T-cell (primary cell): Measurements from ENCODE around the gene KLHDC2. TPM values are rescaled to one million over a fixed set of nuclear protein-coding genes. Genes with fewer than 3 reads are reported as not detected.
"Not testable (repeated sequence)": the region's sequence is repeated elsewhere in the genome, so short reads cannot be mapped to it uniquely, and the experiment has no call there.

ENCODE experiments used
- ATAC-seq, 4 experiments: fragments of 200-7000 bp in 3 of 4; fragments of 150-1000 bp in 1 of 4; cut with Tn5 transposase; replicated peaks in 1 of 4; 1 replicate in 3 of 4; 2 replicates in 1 of 4; pipeline ENCODE4 v1.10.0; 2021; ENCODE audit warnings: moderate library complexity in 3 of 4, mild to moderate bottlenecking in 2 of 4, moderate number of reproducible peaks in 1 of 4
- CTCF ChIA-PET, 2 donors: fragments of 300-600 bp; sonication (Branson Sonifier 250); formaldehyde crosslinking; loops; one replicate each; lab custom pipeline; 2022; ENCODE audit warnings: antibody characterized with exemption in 2 of 2; lab: Charles Lee
- POLR2A ChIA-PET, 2 donors: fragments of 300-600 bp; sonication (Branson Sonifier 250); formaldehyde crosslinking; loops; one replicate each; lab custom pipeline; 2022; ENCODE audit warnings: antibody characterized with exemption in 2 of 2; lab: Charles Lee
- DNase-seq, 35 experiments: peaks; one replicate each; pipeline versions ENCODE4 v3.0.0 to v3.0.0-alpha.2; 2013 to 2023
- H3K27ac ChIP-seq: one replicate; pipeline ENCODE4 v1.5.1; 2013; ENCODE audit warnings: low read length
- H3K27me3 ChIP-seq, 2 experiments: replicated peaks in 1 of 2; 1 replicate in 1 of 2; 2 replicates in 1 of 2; pipeline versions ENCODE4 v1.6.1 to v1.7.0; 2013; ENCODE audit warnings: low read length in 1 of 2, mixed read lengths in 1 of 2; ENCODE audit not compliant: control insufficient read depth in 2 of 2, insufficient read depth in 2 of 2; ENCODE audit errors: extremely low read depth in 1 of 2
- H3K36me3 ChIP-seq, 2 donors: 1 replicate in 1 of 2; 2 replicates in 1 of 2; pipeline versions ENCODE4 v1.6.1 to v1.7.0; 2013; ENCODE audit warnings: low read length in 1 of 2; ENCODE audit not compliant: control insufficient read depth in 2 of 2, insufficient read depth in 1 of 2; ENCODE audit errors: extremely low read depth in 1 of 2
- H3K4me1 ChIP-seq, 2 experiments: 1 replicate in 1 of 2; 2 replicates in 1 of 2; pipeline versions ENCODE4 v1.6.1 to v1.7.0; 2013; ENCODE audit warnings: low read length in 2 of 2, mixed read lengths in 1 of 2; ENCODE audit not compliant: insufficient read depth in 2 of 2, control insufficient read depth in 1 of 2; ENCODE audit errors: extremely low read depth in 1 of 2
- H3K4me3 ChIP-seq, 2 donors: 1 replicate in 1 of 2; 2 replicates in 1 of 2; pipeline versions ENCODE4 v1.5.1 to v1.7.0; 2013; ENCODE audit warnings: mild to moderate bottlenecking in 2 of 2, low read length in 1 of 2, moderate library complexity in 1 of 2; ENCODE audit not compliant: control insufficient read depth in 1 of 2; ENCODE audit errors: extremely low read depth in 1 of 2
- H3K9me3 ChIP-seq: 2 replicates; pipeline ENCODE4 v1.7.0; 2013
- H3K27ac Mint-ChIP-seq, 2 donors: one replicate each; pipeline ENCODE4 v1.8.0; 2020 to 2021; ENCODE audit warnings: mild to moderate bottlenecking in 2 of 2, mixed read lengths in 2 of 2
- H3K27me3 Mint-ChIP-seq, 2 donors: one replicate each; pipeline ENCODE4 v1.8.0; 2021 to 2022; ENCODE audit warnings: mixed read lengths in 2 of 2
- H3K36me3 Mint-ChIP-seq: one replicate; pipeline ENCODE4 v1.8.0; 2021; ENCODE audit warnings: mixed read lengths
- H3K4me1 Mint-ChIP-seq, 3 donors: one replicate each; pipeline ENCODE4 v1.8.0; 2020 to 2022; ENCODE audit warnings: mixed read lengths in 3 of 3, mild to moderate bottlenecking in 1 of 3
- H3K4me3 Mint-ChIP-seq, 3 donors: one replicate each; pipeline ENCODE4 v1.8.0; 2020 to 2022; ENCODE audit warnings: mild to moderate bottlenecking in 3 of 3, mixed read lengths in 3 of 3, moderate library complexity in 3 of 3
- H3K9me3 Mint-ChIP-seq, 3 donors: one replicate each; pipeline ENCODE4 v1.8.0; 2020 to 2022; ENCODE audit warnings: mixed read lengths in 3 of 3
- WGBS: methylation state at CpG from one replicate; pipeline ENCODE4 v1.1.5; 2013; ENCODE audit warnings: missing lambda C conversion rate; ENCODE audit not compliant: insufficient coverage; 5-methylcytosine and 5-hydroxymethylcytosine counted together
- total RNA-seq, 35 experiments: library from RNA in 6 of 35; stranded (reverse) in 6 of 35; fragments of 120-200 nt in 1 of 35; gene quantifications; one replicate each; pipeline versions ENCODE4 v1.2.1 to v1.2.4 and lab custom pipeline; 2013 to 2026

KLHDC2 gene
- total RNA-seq, 5 donors from 2014 or later (not counting 1 experiment from before 2014, with no cell fraction given) = 69.0 to 115 (median 69.2) TPM

DNA sequence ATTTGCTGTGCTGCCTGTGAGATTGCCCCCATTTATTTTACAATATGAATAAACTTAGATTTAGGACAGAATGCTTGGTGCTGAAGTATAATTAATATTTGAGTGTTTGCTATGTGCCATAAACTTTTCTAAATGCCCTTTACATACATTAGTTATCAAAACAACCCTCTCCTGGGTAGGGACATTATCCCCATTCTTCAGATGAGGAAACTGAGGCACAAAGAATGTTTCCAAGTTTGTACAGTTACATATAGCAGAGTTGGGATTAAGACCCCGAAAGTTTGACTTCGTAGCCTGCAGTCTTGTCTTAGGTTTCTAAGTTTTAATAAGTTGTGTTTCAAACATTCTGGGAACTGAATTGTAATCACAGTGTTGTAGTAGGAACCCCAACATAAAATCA is 18.4 kb downstream of the KLHDC2 start:
- DNase-seq (no peak), ATAC-seq (no peak)
- no peaks in the 10 kb centered on the region for H3K4me1 ChIP-seq
- H3K9me3 Mint-ChIP-seq = no peaks in the 10 kb centered on the region
- no peaks in the 10 kb centered on the region for H3K9me3 ChIP-seq
- H3K27me3 ChIP-seq = no peaks in the 10 kb centered on the region
- no peak overlapping the region for H3K27ac Mint-ChIP-seq
- WGBS = no CpG with 5 or more reads among the region's 2 CpGs
- H3K27me3 Mint-ChIP-seq = no peaks in the 10 kb centered on the region
- H3K4me3 Mint-ChIP-seq = no peak overlapping the region
- no peak overlapping the region for H3K27ac ChIP-seq
- H3K4me1 Mint-ChIP-seq = peaks cover 0 to 6% (median 2%) of the 10 kb centered on the region in 3 donors
- H3K36me3 ChIP-seq = peaks cover 26 to 85% of the 10 kb centered on the region in 2 donors
- CTCF ChIA-PET = no interaction called here
- H3K4me3 ChIP-seq = no peak overlapping the region
- POLR2A ChIA-PET = no interaction called here
- H3K36me3 Mint-ChIP-seq = peaks cover 52% of the 10 kb centered on the region

DNA sequence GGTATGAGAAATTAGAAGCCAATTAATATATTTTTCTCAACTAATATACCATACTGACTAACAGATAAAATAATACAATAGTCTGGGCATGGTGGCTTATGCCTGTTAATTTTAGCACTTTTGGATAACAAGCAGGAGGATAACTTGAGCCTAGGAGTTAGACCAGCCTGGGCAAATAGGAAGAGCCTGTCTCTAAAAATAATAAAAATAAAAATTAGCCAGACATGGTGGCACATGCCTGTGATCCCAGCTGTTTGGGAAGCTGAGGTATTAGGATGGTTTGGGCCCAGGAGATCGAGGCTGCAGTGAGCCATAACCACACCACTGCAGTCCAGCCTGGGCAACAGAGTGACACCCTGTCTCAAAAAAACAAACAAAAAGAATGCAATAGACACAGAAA is 24.7 kb downstream of the KLHDC2 start:
- peaks cover 43% of the 10 kb centered on the region for H3K36me3 Mint-ChIP-seq
- ChIA-PET POLR2A (no interaction called here), CTCF (interaction anchor here (0.7 kb wide), 2 partner anchors 8 to 194 kb away, joined by 3 to 4 read pairs; no protein-coding TSS in a partner anchor)
- ATAC-seq (no peak), DNase-seq (no peak)
- no peak overlapping the region for H3K27ac Mint-ChIP-seq
- no CpG with 5 or more reads among the region's 1 CpG for WGBS
- Histone ChIP-seq H3K27ac (no peak overlapping the region), H3K27me3 (no peaks in the 10 kb centered on the region), H3K4me1 (no peaks in the 10 kb centered on the region), H3K9me3 (no peaks in the 10 kb centered on the region), H3K36me3 (peaks cover 12 to 76% of the 10 kb centered on the region in 2 donors), H3K4me3 (no peak overlapping the region)
- no peak overlapping the region for H3K4me3 Mint-ChIP-seq
- no peaks in the 10 kb centered on the region for H3K9me3 Mint-ChIP-seq
- no peaks in the 10 kb centered on the region for H3K4me1 Mint-ChIP-seq
- H3K27me3 Mint-ChIP-seq = no peaks in the 10 kb centered on the region

GRCh38 chr14:49796025-49796424 is 28.1 kb downstream of the KLHDC2 start:
- Mint-ChIP-seq H3K4me3 (no peak overlapping the region), H3K27me3 (no peaks in the 10 kb centered on the region), H3K4me1 (no peaks in the 10 kb centered on the region), H3K9me3 (no peaks in the 10 kb centered on the region), H3K27ac (peak overlapping the region; percentile 8 to 47), H3K36me3 (peaks cover 47% of the 10 kb centered on the region)
- WGBS = no CpG with 5 or more reads among the region's 2 CpGs
- CTCF ChIA-PET = interaction anchor here (0.9 to 1.2 kb wide), 2 partner anchors 14 to 27 kb away, joined by 3 to 4 read pairs; no protein-coding TSS in a partner anchor
- H3K27me3 ChIP-seq = no peaks in the 10 kb centered on the region
- H3K4me3 ChIP-seq = no peak overlapping the region
- H3K36me3 ChIP-seq = peaks cover 10 to 81% of the 10 kb centered on the region in 2 donors
- H3K9me3 ChIP-seq = no peaks in the 10 kb centered on the region
- no peak for ATAC-seq
- no peak for DNase-seq
- H3K4me1 ChIP-seq = no peaks in the 10 kb centered on the region
- POLR2A ChIA-PET = interaction anchor here (0.6 kb wide), 2 partner anchors 209 to 211 kb away, joined by 3 read pairs; no protein-coding TSS in a partner anchor
- no peak overlapping the region for H3K27ac ChIP-seq

GRCh38 chr14:49808780-49809179 is 40.8 kb downstream of the KLHDC2 start:
- DNase-seq (no peak), ATAC-seq (no peak)
- H3K9me3 ChIP-seq = no peaks in the 10 kb centered on the region
- H3K4me3 ChIP-seq = no peak overlapping the region
- no CpG with 5 or more reads among the region's 1 CpG for WGBS
- peaks cover 0 to 11% (median 7%) of the 10 kb centered on the region in 3 donors for H3K4me1 Mint-ChIP-seq
- H3K4me1 ChIP-seq = no peaks in the 10 kb centered on the region
- no peak overlapping the region for H3K27ac ChIP-seq
- no peaks in the 10 kb centered on the region for H3K27me3 ChIP-seq
- ChIA-PET POLR2A (no interaction called here), CTCF (interaction anchor here in 1 of 2 donors (0.6 kb wide), 2 partner anchors 355 to 621 kb away, joined by 3 to 4 read pairs; no protein-coding TSS in a partner anchor)
- H3K36me3 Mint-ChIP-seq = peaks cover 58% of the 10 kb centered on the region
- peaks cover 0 to 11% (median 8%) of the 10 kb centered on the region in 3 donors for H3K9me3 Mint-ChIP-seq
- peak overlapping the region in 1 of 2 donors; percentile 12 for H3K27ac Mint-ChIP-seq
- no peak overlapping the region for H3K4me3 Mint-ChIP-seq
- H3K27me3 Mint-ChIP-seq = no peaks in the 10 kb centered on the region
- H3K36me3 ChIP-seq = peaks cover 3 to 60% of the 10 kb centered on the region in 2 donors

DNA sequence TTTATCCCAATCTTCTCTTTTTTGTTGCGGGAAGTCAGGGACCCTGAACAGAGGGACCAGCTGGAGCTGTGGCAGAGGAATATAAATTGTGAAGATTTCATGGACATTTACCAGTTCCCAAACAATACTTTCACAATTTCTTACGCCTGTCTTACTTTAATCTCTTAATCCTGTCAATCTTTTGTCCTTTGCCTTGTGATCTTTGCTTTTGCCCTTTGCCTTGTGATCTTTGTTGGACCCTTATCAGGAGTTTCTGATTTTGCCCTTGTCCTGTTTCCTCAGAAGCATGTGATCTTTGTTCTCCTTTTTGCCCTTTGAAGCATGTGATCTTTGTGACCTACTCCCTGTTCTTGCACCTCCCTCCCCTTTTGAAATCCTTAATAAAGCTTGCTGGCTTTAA is 48.2 kb downstream of the KLHDC2 start:
- peaks cover 74% of the 10 kb centered on the region for H3K36me3 Mint-ChIP-seq
- not testable (repeated sequence) for H3K27ac ChIP-seq, H3K4me1 Mint-ChIP-seq, H3K4me3 ChIP-seq, DNase-seq, H3K4me3 Mint-ChIP-seq, H3K27me3 Mint-ChIP-seq, H3K4me1 ChIP-seq, H3K9me3 ChIP-seq, ATAC-seq, H3K27me3 ChIP-seq
- H3K27ac Mint-ChIP-seq = peak overlapping the region in 1 of 2 donors; percentile 39
- no CpG with 5 or more reads among the region's 2 CpGs for WGBS
- POLR2A ChIA-PET = interaction anchor here in 1 of 2 donors (0.6 kb wide), 1 partner anchor 120 kb away, joined by 5 read pairs; no protein-coding TSS in a partner anchor
- CTCF ChIA-PET = interaction anchor here in 1 of 2 donors (0.6 kb wide), 1 partner anchor 725 kb away, joined by 9 read pairs; no protein-coding TSS in a partner anchor
- H3K36me3 ChIP-seq = peaks cover 8 to 67% of the 10 kb centered on the region in 2 donors
- H3K9me3 Mint-ChIP-seq = peaks cover 8 to 19% (median 8%) of the 10 kb centered on the region in 3 donors

DNA sequence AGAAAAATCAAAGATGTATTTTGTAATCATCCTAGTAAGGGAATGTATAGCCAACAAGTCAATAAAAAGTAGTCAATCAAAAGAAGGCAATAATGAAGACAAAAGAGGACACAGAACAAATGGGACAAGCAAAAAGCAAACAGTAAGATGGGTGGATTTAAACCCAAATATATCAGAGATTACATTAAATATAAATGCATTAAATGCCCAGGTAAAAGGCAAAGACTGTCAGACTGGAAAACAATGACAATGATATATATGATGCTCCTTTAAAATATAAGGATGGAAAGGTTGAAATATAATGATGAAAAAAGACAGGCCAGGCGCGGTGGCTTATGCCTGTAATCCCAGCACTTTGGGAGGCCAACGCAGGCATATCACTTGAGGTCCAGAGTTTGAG is 48.9 kb downstream of the KLHDC2 start:
- ATAC-seq (no peak), DNase-seq (no peak)
- H3K9me3 Mint-ChIP-seq = peaks cover 8 to 18% (median 8%) of the 10 kb centered on the region in 3 donors
- Histone ChIP-seq H3K9me3 (no peaks in the 10 kb centered on the region), H3K4me1 (no peaks in the 10 kb centered on the region), H3K27me3 (no peaks in the 10 kb centered on the region), H3K4me3 (no peak overlapping the region), H3K27ac (no peak overlapping the region), H3K36me3 (peaks cover 8 to 67% of the 10 kb centered on the region in 2 donors)
- WGBS = 100% methylated on average over 2 of the region's 3 CpGs
- peaks cover 67% of the 10 kb centered on the region for H3K36me3 Mint-ChIP-seq
- CTCF ChIA-PET = interaction anchor here in 1 of 2 donors (1.0 kb wide), 1 partner anchor 12 kb away, joined by 3 read pairs; no protein-coding TSS in a partner anchor
- POLR2A ChIA-PET = interaction anchor here in 1 of 2 donors (0.6 kb wide), 1 partner anchor 18 kb away, joined by 12 read pairs; no protein-coding TSS in a partner anchor
- peaks cover 0 to 2% (median 0%) of the 10 kb centered on the region in 3 donors for H3K4me1 Mint-ChIP-seq
- H3K4me3 Mint-ChIP-seq = no peak overlapping the region
- no peak overlapping the region for H3K27ac Mint-ChIP-seq
- H3K27me3 Mint-ChIP-seq = no peaks in the 10 kb centered on the region
